HK-2 (cell line): ENCODE results near the gene ATG4D.

Source experiments
- DNase-seq: peaks from one replicate; pipeline ENCODE4 v3.0.0-alpha.2; 2018; ENCODE audit not compliant: unreplicated experiment

The ATG4D gene

DNA sequence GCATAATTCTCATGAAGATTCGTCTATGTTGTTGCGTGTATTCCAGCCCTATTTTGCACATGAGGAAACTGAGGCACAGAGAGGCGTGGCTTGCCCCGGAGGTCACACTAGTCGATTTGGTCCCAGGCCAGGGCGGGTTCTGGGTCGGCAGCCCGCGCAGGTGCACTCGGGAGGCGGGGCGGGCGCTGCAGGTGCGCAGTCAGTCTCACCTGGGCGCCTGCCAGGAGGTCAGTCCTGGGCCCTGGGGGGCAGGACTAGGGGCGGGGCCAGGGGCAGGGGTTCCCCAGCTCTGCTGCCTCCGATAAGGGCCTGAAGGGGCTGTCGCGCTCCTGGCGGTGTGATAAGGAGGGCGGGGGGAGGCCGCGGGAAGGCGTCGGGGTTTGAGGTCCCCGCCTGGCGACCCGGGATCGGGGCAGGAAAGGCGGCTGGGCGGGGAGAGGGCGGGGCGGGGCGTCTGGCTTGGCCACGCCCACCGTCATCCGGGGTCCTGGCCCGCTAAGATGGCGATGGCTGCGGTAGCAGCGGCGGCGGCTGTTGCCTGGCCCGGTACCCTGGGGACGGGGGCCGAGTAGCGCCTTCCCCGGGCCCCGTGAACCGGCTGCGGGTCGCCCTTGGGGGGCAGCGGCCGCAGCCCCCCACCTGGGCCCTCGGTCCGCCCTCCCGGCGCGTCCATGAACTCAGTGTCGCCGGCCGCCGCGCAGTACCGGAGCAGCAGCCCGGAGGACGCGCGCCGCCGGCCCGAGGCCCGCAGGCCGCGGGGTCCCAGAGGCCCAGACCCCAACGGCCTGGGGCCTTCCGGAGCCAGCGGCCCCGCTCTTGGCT is at the start of gene ATG4D:
Gene ATG4D, plus strand, starts transcription at position 485 of the 822 bp plus-strand sequence. Its CDS starts 187 bp downstream, at position 672.
- peak; percentile 73 for DNase-seq

DNA sequence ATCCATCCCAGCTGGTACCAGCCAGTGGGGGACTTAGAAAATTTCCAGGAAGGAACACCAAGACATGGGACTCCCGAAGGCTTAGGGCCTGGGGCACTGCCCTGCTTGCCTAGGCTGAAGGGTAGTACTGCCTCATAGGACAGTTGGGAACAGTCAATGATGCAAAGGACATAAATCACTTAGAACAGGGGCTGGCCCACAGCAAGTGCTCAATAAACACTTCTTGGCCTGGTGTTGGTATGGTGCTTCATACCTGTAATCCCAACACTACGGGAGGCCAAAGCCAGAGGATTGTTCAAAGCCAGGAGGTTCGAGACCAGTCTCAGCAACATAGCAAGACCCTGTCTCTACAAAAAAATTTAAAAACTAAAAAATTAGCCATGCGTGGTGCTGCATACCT is 46.3 kb upstream of the ATG4D start:
- no peak for DNase-seq

DNA sequence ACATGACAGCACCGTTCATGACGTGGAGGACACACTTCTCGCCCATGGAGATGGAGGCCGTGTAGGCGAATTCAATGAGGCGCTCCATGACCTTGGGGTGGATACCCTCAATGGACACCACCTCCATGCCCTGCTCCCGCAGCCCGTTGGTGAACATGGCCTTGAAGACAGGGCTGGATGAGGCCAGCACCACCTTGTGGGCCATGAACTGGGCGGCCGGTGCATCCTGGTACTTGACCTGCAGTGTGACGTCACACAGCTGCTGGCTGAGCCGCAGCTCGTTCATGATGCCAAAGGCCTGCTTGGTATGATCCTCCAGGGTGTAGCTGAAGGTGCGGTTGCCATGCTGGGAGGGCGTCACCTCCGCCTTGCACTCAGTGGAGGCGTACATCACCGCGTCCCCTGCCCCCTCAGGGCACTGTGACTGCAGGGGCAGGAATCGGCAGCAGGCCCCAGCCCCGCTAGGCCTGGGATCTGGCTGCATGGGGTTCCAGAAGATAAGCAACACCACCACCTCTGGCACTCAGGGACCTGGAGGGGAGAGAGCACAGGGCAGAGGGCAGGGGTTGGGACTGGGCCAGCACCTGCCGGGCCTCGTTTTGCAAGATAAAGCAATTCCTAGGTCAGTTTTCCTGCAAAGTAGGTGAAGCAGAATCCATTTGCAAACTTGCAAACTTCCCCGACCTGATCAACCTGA is 44.0 kb upstream of the ATG4D start:
- DNase-seq, result no peak

DNA sequence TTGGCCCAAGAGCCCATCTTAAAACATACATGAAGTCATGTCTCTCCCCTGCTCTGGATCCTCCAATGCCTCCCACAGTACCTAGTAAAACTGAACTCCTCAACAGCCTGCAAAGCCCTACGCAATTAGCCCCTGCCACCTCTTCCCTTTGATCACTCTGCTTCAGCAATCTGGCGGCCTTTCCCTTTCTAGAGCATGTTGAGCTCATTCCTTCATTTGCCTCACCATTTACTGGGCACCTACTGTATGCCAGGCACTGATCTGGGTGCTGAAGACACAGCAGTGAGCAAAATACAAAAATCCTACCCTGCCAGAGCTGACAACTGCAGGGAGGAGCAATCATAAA is 43.5 kb upstream of the ATG4D start:
- no peak for DNase-seq

DNA sequence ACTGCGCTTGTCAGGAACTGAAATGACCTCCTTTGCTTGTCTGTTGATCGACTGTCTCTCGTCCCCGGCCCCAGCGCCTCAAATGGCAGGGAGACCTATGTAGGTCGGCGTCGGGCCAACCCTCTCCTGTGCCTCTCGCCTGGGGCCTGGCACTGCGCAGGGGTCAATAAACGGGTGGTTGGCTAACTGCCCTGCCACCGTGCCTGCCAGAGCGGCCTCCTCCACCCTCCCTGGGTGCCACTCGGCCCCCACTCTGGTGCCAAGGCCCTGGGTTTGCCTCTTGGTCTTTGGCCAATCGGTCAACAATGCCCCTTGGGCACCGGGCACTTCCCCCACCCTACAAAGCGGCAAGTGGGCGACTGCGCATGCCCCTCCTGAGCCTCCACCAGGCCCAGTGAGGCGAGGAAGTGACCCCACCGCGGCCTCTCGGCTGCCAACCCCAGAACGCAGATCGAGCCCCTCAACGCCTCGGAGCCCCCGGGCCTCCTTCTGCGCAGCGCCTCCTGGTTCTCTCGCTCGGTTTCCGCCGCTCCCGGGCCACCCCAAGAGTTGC is 41.7 kb upstream of the ATG4D start:
- DNase-seq, result peak; percentile 70

DNA sequence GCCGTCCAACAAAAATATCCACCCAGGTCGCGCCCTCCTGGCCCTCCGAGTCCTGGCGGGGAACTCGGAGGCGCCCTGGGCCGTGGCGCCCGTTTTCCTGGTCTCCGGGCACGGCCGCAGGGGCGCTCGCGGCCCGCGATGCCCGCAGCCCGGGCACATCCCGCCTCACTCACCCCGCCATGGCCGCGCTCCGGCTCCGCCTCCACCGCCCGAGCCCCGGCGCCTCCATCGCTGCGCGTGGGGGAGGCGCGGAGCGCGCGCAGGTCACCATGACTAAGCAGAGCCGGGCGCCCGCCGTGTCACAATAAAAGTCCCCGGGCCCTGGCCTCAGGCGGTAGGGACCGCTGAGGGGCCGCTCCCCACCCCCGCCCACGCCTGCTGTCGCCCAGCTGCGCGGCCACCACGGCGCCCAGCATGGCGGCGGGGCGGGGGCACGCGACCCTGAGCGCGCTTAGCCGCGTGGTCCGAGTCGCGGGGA is 41.1 kb upstream of the ATG4D start:
- peak; percentile 94 for DNase-seq

DNA sequence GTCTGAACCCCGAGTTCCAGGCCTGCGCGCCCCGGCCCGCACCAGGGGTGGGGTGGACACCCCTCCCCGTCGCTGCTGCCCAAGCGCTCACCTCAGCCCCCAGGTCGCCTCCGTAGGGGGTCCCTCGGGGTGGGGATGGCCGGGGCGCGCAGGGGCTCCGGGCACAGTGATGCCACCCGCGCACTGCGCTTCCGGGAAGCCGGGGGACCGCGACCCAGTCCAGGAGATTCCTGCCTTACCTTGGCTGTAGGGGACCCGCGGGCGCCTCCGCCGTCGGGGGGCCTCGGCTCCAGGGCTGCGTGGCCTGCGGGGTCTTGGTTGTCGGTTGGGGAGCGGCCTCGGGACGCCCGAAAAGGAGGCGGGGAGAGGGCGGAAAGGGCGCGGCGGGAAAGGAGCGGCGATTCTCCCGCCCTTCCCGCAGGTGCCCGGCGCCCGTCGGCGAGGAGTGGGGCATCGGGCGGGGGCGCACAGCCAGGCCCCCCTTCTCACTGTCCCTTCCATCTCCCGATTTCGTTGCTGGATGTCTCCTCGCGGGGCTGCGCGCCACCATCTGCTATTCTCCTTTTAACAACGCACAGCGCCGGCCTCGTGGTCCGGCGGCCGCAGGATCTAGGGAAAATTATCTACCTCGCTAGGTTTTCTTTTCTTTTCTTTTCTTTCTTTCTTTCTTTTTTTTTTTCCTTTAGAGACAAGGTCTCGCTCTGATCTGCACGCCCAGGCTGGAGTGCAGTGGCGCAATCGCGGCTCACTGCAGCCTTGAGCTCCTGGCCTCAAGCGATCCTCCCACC is 40.5 kb upstream of the ATG4D start, which contains the start of gene KEAP1:
Gene KEAP1, minus strand, starts transcription at position 355 of the 788 bp plus-strand sequence. CDS start 3,323 bp downstream, outside the sequence.
- peak; percentile 63 for DNase-seq

DNA sequence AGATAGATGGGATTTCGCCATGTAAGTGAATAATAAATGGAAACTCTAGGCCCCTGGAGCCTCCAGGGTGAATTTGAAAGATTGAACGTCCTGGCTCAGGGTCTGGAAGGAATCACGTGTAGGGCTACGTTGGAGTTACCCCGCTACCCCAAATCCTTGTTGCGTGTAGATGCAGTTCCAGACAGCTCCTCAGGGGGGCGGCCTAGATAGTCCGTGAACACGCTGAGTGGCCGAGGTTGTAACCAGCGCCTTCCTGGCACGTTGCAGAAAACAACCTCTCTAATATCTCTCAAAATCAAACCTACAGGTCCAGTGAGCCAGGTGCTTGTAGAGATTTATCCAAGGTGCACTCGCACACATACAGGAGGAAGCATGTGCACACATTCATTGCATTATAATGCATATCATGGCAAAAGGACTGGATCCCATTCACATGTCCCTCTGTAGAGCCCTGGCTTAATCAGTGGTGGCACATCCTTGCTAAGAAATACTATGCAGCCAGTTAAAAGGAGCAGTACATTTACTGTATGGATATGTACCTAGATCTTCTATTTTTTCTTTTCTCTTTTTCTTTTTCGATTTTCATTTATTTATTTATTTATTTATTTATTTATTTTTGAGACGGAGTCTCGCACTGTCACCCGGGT is 38.0 kb upstream of the ATG4D start:
- DNase-seq, result peak; percentile 21

DNA sequence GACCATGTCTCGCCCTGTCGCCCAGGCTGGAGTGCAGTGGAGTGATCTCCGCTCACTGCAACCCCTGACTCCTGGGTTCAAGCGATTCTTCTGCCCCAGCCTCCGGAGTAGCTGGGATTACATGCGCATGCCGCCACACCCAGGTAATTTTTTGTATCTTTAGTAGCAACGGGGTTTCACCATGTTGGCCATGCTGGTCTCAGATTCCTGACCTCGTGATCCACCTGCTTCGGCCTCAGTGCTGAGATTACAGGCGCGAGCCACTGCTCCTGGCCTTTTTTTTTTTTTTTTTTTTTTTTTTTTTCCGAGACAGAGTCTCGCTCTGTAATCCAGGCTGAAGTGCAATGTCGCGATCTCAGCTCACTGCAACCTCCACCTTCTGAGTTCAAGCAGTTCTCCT is 35.7 kb upstream of the ATG4D start:
- DNase-seq, result no peak

DNA sequence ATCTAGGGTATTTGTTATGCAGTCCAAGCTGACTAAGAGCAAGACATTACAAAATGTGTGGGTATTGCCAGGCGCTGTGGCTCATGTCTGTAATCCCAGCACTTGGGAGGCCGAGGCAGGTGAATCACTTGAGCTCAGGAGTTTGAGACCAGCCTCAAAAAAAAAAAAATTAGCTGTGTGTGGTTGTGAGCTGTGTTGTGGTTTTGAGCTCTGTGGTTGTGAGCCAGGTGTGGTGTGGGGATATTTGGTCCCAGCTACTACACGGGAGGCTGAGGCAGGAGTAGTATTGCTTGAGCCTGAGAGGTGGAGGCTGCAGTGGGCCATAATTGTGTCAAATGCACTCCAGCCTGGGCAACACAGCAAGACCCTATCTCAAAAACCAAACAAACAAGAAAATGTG is 35.0 kb upstream of the ATG4D start:
- DNase-seq, result no peak

DNA sequence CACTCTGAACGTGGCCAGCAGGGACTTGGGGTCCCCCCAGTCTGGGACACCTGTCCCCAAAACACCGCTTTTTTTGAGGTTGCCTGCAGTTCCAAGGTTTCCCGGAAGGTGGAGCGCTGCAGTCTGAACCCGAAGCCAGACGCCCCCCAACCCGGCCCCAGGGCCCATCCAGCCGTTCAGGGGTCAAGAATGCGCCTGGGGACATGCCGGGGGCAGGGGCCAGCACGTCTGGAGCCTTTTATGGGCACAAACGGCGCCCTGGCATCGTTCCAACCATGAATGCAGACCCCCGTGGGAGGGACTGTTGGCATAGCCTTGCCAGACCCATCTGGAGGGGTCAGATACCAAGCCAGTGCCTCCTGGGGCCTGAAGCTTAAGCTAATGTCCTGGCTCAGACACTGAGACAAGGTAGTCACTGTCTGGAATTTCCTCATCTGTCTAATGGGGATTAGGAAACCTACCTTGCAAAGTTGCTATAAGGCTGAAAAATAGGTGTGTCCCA is 33.4 kb upstream of the ATG4D start:
- DNase-seq, result peak; percentile 17

DNA sequence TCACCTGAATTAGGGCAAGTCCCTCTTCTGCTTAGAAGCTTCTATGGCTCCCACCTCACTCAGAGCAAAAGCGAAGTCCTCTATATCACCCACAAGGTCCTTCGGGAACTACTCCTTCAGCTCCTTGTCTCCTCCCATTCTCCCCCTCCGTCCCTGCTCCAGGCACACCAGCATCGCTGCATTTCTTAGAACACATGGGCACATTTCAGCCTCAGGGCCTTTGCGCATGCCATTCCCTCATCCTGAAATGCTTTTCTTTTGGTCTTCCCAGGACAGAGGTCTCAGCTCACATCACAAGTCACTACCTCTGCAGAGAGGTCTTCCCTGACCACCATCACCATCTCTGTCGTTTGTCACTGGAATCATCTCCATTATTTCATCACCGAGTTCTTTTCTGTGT is 30.5 kb upstream of the ATG4D start:
- no peak for DNase-seq

DNA sequence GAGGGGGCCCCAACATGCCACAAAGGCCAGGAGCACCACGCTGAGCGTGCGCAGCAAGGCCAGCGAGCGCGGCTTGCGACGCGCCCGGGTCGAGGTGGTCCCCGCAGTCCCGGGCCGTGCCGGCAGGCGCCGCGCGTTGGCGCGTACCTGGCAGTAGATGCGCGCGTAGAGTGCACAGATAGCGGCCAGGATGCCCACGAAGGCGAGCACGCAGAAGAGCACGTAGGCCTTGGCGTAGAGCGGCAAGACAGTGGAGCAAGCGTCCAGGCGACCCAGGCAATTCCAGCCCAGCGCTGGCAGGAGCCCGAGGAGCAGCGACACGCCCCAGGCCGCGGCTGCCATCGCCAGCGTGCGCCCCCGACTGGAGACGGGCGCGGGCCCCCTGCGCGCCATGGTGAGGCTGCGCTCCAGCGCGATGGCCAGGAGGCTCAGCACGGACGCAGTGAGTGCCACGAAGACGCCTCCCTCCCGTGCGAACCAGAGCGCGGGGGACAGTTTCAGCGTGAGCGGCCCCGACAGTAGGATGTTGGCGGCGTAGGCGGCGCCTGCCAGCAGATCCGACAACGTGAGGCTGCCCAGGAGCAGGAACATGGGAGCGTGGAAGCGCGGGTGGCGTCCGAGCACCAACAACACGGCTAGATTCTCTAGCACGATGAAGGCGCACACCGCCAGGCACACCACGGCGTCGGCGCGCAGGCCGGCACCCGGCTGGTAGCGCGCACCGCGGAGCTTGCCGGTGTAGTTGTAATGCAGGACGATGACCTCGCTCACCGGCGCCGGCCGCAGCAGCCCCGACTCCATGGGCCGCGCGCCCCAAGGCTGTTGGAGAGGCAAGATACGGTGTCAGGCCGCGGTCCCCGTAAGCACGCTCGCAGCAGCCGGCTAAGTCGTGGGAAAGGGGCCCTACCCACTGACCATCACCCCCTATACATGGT is 29.2 kb upstream of the ATG4D start:
- no peak for DNase-seq

DNA sequence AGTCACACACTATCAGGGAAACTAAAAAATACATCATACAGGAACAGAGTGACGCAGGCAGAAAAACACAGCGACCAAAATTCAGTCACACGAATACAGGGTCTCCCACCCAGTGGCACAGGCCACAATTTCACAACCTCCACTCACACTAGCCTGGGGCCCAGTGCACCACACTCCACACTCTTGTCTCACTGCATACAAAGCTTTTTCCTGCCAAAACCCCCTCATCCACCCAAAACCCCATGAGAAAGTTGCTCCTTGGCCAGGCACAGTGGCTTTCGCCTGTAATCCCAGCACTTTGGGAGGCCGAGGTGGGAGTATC is 27.7 kb upstream of the ATG4D start:
- no peak for DNase-seq

DNA sequence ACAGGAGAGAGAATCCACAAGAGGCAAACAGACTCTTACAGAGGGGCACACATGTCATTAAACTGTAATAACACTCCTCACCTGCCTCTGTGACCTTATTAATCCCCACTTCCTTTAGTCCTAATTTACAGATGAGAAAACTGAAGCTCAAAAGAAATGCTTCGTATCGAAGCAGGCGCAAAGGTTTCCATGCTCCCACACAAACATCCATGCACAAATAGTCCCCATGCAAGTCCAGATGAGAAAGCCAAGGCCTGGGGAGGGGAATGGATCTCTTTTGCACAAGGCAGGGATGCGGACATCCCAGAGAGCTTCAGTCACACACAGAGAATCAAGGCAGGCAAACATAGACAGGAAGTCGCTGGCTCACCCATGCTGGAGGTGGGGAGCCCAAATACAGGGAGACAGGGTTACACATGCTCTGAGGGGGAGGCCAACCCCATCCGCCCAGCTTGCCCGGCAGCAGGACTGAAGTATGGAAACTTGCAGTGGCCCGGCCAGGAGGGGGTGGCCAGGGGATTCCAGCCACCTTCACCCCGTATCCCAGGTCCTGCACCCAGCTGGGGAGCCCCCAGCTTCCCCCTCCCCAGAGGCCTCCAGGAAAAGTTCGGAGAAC is 26.9 kb upstream of the ATG4D start:
- DNase-seq, result peak; percentile 16

DNA sequence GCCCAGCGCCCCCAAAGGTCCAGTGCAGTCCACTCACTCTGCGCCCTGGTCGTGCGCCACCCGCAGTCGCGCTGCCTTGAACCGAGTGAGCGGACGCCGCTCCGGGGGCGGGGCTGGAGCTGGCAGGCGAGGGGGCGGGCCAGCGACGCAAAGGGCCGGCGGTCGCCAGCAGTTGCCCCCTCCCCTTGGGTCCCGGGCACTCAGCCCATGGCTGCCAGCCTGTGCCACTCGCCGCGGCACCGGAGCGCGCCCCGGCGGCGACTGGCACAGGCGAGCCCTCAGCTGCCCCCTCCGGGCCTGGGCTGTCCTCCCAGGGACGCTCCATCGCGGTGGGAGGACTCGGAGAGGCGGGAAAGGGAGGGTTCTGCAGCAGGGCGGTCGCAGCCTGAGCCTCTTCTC is 26.3 kb upstream of the ATG4D start, which contains the start of gene S1PR5:
Gene S1PR5, minus strand, starts transcription at position 87 of the 399 bp plus-strand sequence. CDS start 2,436 bp downstream, outside the sequence.
- peak; percentile 35 for DNase-seq

DNA sequence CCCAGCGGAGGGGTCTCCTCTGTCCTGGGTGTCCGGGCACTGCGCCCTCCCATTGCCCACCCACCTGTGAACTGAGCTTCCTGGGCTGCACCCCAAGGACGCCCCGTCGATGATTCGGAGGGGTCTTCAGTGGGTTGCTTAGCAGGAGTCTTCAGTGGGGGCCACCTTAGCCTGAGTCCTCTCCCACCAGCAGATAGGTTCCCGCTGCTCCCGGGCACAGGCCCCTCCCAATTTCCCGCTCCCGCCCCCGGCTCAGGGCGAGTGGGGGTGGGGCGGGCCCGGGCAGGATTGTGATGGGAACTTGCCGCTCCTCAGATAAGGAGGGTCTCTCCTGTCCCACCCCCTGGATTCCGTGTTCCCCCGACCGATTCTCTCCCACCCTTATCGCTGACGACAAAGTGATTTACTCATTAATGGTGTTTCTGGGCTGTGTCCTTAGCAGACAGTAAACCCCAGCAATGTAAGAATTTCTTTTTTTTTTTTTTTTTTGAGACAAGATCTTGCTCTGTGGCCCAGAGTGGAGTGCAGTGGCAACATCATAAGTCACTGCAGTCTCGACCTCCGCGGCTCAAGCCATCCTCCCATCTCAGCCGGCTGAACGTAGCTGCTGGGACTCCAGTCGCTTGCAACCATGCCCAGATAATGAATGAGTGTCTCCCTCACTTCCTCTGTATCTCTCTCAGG is 25.8 kb upstream of the ATG4D start:
- DNase-seq, result peak; percentile 32

DNA sequence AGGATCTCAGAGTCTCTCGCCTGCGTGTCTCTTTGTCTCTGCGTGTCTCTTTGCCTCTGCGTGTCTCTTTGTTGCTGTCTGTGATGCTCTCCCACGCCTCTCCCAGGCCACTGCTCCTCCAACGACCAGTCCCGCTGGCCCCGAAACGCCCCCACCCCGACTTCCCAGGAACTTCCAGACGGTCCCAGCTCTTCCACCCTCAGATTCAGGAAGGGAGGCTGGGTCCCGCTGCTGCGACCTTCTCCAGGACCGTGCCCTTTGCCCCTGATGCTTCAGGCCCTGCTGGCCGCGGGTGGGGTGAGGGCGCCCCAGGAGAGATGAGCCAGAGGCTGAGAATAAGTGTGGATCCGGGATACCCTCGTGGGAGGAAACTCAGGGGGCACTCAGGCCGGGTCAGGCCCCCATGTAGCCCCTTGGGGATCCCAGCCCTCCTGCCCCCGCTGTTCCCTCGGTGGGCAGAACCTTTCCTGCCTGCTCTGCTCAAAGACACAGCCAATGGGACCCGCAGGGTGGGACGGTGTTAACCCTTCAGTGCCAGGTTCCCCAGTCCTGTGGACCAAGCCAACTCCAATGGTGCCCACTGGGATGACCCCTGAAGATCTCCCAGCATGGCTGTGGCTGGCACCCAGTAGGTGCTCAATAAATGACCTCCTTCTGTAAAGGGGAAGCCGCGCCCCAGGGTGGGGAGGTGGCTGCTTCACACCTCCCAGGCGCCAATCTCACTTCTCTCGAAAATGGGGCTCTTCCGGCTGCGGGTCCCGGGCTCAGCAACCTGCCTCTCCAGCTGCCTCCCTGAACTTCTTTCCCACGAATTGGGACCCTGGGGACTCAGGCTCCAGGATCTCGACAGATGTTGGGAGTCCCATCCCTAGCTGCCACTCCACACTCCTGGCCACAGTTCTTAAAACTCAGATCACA is 25.0 kb upstream of the ATG4D start:
- DNase-seq, result peak; percentile 13
